ENCODE results near the gene MYO7B. TPM values are rescaled to one million over a fixed set of nuclear protein-coding genes. Genes with fewer than 3 reads are reported as not detected.

Gene MYO7B
- total RNA-seq, 1 experiment from 2014 or later: 0.05 TPM

GRCh38 chr2:127615511-127616166, 80.2 kb downstream of the MYO7B start:
- BruUV-seq (replicated peaks): no TSS peak
- H3K27ac Mint-ChIP-seq (ENCODE audit: unreplicated experiment): no peak overlapping the region
- H3K36me3 Mint-ChIP-seq (ENCODE audit: insufficient read depth, unreplicated experiment): no peaks in the 10 kb centered on the region
- H3K9me3 Mint-ChIP-seq (ENCODE audit: low read depth, unreplicated experiment): peaks cover 6% of the 10 kb centered on the region
- peaks cover 77% of the 10 kb centered on the region for H3K27me3 Mint-ChIP-seq (ENCODE audit: unreplicated experiment)
- intact Hi-C loops (cut with micrococcal nuclease; ENCODE audit: unreplicated experiment): no loop called here
- no peaks in the 10 kb centered on the region for H3K4me1 Mint-ChIP-seq (ENCODE audit: low read depth, unreplicated experiment)
- DNase-seq: no peak
- H3K4me3 Mint-ChIP-seq (ENCODE audit: low read depth, unreplicated experiment): no peak overlapping the region
- CTCF ChIA-PET: no interaction called here
- TF ChIP-seq CTCF (IDR thresholded peaks at IDR 0.05; ENCODE audit: unreplicated experiment): no peak

GRCh38 chr2:127618551-127619202, 83.2 kb downstream of the MYO7B start:
- no peak for DNase-seq
- Mint-ChIP-seq H3K4me3 (ENCODE audit: low read depth, unreplicated experiment) (no peak overlapping the region), H3K36me3 (ENCODE audit: insufficient read depth, unreplicated experiment) (no peaks in the 10 kb centered on the region), H3K4me1 (ENCODE audit: low read depth, unreplicated experiment) (no peaks in the 10 kb centered on the region), H3K9me3 (ENCODE audit: low read depth, unreplicated experiment) (no peaks in the 10 kb centered on the region), H3K27me3 (ENCODE audit: unreplicated experiment) (peaks cover 64% of the 10 kb centered on the region), H3K27ac (ENCODE audit: unreplicated experiment) (no peak overlapping the region)
- intact Hi-C loops (cut with micrococcal nuclease; ENCODE audit: unreplicated experiment): no loop called here
- TF ChIP-seq CTCF (IDR thresholded peaks at IDR 0.05; ENCODE audit: unreplicated experiment): no peak
- CTCF ChIA-PET: interaction anchor here (0.7 kb wide), 1 partner anchor 19 kb away, joined by 4 read pairs; no protein-coding TSS in a partner anchor
- no TSS peak for BruUV-seq (replicated peaks)

- TF ChIP-seq CTCF (IDR thresholded peaks at IDR 0.05; ENCODE audit: unreplicated experiment): no peak
- DNase-seq: no peak
- BruUV-seq (replicated peaks): no TSS peak
- Mint-ChIP-seq H3K9me3 (ENCODE audit: low read depth, unreplicated experiment) (no peaks in the 10 kb centered on the region), H3K27me3 (ENCODE audit: unreplicated experiment) (peaks cover 59% of the 10 kb centered on the region), H3K36me3 (ENCODE audit: insufficient read depth, unreplicated experiment) (no peaks in the 10 kb centered on the region), H3K4me3 (ENCODE audit: low read depth, unreplicated experiment) (no peak overlapping the region), H3K4me1 (ENCODE audit: low read depth, unreplicated experiment) (no peaks in the 10 kb centered on the region), H3K27ac (ENCODE audit: unreplicated experiment) (no peak overlapping the region)
- intact Hi-C loops (cut with micrococcal nuclease; ENCODE audit: unreplicated experiment): no loop called here
- CTCF ChIA-PET: interaction anchor here (0.7 kb wide), 1 partner anchor 19 kb away, joined by 4 read pairs; no protein-coding TSS in a partner anchor
These were observed 83.7 kb downstream of the MYO7B start for GRCh38 chr2:127619203-127619590.

GRCh38 chr2:127619877-127620705, 84.6 kb downstream of the MYO7B start:
- TF ChIP-seq CTCF (IDR thresholded peaks at IDR 0.05; ENCODE audit: unreplicated experiment): no peak
- CTCF ChIA-PET: no interaction called here
- BruUV-seq (replicated peaks): no TSS peak
- DNase-seq: no peak
- H3K4me3 Mint-ChIP-seq (ENCODE audit: low read depth, unreplicated experiment): no peak overlapping the region
- H3K27ac Mint-ChIP-seq (ENCODE audit: unreplicated experiment): no peak overlapping the region
- H3K9me3 Mint-ChIP-seq (ENCODE audit: low read depth, unreplicated experiment): no peaks in the 10 kb centered on the region
- intact Hi-C loops (cut with micrococcal nuclease; ENCODE audit: unreplicated experiment): no loop called here
- no peaks in the 10 kb centered on the region for H3K4me1 Mint-ChIP-seq (ENCODE audit: low read depth, unreplicated experiment)
- H3K27me3 Mint-ChIP-seq (ENCODE audit: unreplicated experiment): peaks cover 50% of the 10 kb centered on the region
- H3K36me3 Mint-ChIP-seq (ENCODE audit: insufficient read depth, unreplicated experiment): no peaks in the 10 kb centered on the region

Measured in Calu3 (cell line).